HG03066 (cell line): ENCODE measurements around the gene LINGO1.
A peak's percentile ranks its signal among the peaks of the same experiment; 100 is the strongest.

Experiments used
- ATAC-seq: cut with Tn5 transposase; IDR thresholded peaks from one replicate; pipeline ENCODE4 v1.9.1; 2021; ENCODE audit warnings: low read depth; ENCODE audit not compliant: unreplicated experiment

LINGO1 gene

GRCh38 chr15:77633913-77634265 lies 1.2 kb upstream of the LINGO1 start:
- ATAC-seq, result no peak

DNA sequence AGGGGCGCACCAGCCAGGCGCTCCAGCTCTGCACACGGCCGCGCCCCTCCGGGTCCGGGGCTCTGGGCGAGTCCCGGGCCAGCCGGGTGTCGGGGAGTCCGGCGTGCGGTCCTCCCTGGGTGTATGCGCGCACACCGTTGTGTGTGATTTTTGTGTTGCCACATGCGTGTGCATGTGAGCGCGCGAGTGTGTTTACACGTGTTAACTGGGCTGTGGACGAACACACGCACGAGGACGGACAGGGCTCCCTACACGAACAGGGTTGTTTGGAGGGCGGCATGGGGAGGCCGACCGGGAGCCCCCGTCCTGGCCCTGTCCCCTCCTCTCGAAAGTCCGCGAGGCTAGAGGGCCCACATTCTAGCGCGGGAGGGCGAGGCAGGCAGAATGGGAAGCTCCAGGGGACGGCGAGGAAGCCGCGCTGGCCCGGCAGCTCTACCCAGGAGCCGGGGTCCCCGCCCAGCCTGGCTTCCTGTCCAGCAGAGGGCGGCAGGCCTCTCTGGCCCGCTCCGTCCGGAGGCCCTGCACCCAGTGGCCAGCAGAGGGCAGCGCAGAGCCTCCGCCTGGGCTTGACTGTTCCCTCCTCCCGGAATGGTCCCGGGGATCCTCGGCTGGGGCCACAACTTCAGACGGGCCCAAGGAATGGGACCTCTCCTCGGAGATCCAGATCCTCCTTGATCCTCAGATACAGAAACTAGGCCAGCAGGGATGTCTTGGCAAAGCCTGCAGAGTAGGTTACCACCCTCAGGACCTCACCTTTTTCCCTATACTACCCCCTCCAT lies 611 bp upstream of the LINGO1 start:
- ATAC-seq, result peak; percentile 56

DNA sequence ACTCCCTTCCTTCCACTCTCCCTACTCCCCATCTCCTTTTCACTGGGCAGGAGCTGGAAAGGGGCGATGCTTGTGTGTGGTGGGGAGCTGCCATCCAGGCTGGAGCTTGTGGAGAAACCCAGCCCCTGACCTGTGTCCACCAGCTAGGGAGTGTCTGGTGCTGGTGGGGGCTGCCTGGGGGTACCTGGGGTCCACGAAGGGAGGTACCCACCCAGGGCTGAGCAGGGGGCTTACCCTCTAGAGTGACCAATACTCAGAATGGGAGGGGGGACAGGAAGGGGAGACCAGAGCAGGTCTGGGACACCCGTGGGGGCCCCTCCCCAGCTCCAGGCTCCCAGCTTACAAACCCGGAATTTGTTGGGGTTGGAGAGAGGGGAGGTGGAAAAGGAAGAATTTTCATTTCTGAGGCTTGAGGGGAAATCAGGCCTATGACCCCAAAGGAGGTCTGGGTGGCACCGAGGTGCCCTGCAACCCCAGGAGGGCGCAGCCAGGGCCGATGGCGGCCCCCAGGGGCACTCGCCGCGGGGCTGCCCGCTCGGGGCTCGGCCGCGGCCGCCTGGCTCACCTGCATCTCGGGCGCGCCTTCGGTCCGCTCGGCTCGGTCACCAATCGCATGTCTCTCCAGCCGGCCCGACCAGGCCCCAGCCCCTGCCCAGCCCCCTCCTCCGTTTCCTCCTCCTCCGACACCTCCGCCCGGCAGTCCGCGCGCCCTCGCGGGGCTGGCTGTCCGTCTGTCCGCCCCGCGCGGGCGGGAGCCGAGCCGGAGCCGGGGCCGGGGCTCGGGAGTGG lies 773 bp downstream of the LINGO1 start:
- ATAC-seq, result no peak

DNA sequence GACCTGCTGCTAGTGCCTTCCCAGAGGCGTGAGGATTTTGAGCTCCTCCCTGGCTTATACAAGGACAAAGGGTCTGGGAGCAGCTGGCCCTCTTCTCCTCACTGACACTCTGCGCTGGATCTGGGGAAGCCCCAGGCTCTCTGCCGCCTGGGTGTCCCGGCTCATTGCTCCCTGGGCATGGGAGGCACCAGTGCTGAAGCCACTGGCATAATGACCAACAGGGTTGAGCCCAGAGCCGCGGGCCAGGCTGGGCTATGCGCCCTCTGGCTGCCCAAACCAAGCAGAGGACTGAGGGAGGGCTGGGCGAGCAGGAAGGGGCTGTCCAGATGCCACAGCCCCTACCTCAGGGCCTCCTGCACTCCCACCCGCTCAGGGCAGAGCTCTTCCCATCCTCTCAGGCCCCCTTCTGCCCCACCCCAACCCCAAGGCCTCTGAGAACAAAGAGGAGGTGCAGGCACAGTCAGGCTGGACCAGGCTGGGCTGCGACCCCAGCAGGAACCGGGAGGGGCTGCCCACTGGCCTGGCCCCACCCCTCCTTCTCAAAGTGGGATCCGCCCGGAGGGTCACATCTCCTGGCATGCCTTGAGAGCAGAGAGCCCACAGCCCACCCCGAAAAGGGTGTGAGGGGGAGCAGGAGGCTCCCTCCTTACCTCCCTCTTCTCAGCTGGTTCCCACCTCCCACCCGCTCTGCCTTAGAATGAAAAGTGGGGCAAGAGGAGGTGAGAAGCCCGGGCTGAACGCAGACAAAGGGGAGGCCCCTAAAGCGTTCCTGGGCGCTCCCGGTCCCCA lies 1.6 kb downstream of the LINGO1 start:
- ATAC-seq, result no peak

GRCh38 chr15:77630056-77630455 lies 2.7 kb downstream of the LINGO1 start:
- no peak for ATAC-seq

- ATAC-seq, result no peak
These were observed 3.4 kb downstream of the LINGO1 start for GRCh38 chr15:77629070-77630030.

DNA sequence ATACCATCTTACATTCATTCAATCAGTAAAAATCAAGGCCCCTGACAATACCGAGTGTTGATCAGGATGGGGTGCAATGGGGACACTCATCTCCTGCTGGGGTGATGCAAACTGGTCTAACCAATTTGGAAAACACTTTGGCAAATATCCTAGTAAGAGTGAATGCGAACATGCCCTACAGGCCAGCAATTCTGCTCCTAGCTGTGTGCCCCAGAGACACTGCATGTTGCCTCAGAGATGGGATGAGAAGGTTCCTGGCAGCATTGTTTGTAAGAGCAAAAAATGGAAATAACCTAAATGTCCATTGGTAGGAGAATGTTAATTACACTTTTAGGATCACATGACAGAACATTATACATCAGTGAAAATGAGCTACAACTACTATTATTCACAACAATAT lies 4.7 kb downstream of the LINGO1 start:
- ATAC-seq, result no peak

GRCh38 chr15:77627581-77627980 lies 5.1 kb downstream of the LINGO1 start:
- no peak for ATAC-seq

- ATAC-seq, result no peak
These were observed 5.6 kb downstream of the LINGO1 start for GRCh38 chr15:77627067-77627466.

- no peak for ATAC-seq
These were observed 6.7 kb downstream of the LINGO1 start for GRCh38 chr15:77626002-77626401.

GRCh38 chr15:77625376-77625775 lies 7.3 kb downstream of the LINGO1 start:
- ATAC-seq, result no peak

DNA sequence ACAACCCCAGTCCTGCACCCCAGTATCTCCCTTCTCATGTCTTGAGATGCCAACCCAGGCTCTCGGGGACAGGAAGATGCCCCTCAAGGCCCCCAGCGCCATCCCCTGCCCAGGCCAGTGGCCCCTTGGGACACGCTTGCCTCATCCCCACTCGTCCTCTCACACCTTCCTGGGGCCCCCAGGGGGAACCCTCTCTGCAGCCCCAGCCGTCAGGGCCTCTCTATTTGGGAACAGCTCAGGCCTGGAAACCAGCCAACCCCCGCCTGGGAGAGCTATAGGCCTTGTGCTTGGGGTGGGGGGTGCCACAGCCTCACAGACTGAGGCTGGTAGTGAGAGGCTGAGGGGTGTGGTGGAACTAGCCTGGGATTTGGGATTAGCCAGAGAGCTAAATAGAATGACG lies 7.8 kb downstream of the LINGO1 start:
- no peak for ATAC-seq

DNA sequence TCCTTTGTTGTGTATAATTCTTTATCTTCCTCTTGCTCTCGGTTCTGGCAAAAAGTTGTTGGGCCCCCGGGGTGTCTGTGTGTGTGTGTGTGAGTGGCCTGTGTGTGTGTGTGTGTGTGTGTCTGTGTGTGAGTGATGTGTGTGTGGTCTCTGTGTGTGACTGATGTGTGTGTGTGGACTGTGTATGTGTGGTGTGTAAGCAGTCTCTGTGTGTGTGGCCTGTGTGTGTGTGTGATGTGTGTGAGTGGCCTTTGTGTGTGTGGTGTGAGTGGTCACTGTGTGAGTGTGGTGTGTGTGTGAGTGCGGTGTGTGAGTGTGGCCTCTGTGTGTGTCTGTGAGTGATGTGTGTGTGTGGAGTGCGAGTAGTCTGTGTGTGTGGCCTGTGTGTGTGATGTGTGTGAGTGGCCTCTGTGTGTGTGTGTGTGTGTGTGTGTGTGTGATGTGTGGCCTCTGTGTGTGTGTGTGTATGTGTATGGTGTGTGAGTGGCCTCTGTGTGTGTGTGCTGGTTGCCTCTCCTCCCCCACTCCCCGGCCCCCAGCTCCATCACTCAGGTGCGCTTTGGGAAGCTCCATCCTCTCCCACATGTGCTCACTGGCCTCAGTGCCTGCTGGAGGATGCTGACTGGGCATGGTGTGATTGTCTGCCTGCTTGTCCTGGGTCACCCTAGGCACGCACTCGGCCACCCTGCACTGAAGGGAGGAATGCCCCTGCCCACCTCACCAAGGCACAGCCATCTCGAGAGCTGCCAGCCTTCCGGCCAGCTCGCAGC lies 8.8 kb downstream of the LINGO1 start:
- ATAC-seq, result no peak

- ATAC-seq, result no peak
These were observed 9.6 kb downstream of the LINGO1 start for GRCh38 chr15:77622934-77623754.

DNA sequence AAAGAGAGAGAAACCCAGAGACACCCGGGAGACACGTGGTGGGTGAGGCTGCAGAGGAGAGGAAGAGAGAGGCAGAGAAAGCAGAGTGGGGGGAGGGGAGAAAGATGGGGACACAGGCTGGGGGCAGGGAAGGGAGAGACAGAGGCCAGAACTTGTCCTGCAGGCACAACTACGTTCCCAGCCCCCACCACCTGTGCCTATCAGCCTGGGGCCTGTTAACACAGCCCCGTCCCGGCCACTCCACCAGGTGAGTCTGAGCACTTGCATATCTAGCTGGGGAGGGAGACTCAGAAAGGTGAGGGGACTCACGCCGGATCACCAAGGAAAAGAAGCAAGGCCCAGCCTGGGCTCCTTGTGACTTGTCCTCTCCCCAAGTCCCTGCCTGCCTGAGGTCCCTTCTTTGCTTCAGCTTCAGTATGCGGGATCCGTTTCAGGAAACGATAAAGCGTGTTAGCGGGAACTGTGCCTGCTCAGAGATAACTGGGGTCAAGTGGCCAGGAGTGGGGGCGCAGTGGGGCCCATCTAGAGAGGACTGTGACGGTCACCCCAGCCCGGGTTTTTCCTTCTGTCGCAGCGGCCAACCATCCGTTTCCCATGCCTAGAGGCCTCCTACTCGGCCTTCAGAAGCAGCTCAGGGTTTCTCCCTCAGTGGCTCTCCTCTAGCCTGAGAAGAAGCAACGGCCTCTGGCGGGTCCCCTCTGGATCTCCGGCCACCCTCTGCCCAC lies 10.3 kb downstream of the LINGO1 start:
- no peak for ATAC-seq

- no peak for ATAC-seq
These were observed 10.9 kb downstream of the LINGO1 start for GRCh38 chr15:77621847-77622208.

DNA sequence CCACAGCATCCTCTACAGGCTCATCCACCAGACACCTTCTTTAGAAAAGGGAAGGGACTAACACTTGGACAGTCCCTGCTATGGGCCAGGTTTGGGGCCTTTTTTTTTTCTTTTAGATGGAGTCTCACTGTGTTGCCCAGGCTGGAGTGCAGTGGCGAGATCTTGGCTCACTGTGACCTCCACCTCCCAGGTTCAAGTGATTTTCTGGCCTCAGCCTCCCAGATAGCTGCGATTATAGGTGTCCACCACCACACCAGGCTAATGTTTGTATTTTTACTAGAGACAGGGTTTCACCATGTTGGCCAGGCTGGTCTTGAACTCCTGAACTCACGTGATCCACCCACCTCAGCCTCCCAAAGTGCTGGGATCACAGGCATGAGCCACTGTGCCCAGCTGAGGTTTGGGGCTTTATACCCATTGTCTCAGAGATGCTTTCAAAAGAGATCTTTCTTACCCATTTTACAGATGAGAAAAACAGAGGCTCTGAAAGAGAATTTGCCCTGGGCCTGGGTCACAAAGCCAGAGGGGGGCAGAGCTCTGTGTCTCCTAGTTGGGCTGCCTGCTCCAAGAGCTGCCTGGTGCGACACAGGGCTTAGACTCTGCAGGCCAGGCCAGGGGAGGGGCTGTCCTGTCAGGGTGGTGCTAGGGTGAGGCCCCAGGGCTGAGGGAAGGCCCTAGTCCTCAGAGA lies 11.6 kb downstream of the LINGO1 start:
- no peak for ATAC-seq
